ENCODE measurements around the gene ZSCAN22. TPM values are rescaled to one million over a fixed set of nuclear protein-coding genes. Genes with fewer than 3 reads are reported as not detected.

The ZSCAN22 gene
- total and polyA plus RNA-seq, 2 of the 13 experiments (the other 11 are each of a cell fraction or from before 2014, with no cell fraction given): 2.5 to 3.5 TPM

DNA sequence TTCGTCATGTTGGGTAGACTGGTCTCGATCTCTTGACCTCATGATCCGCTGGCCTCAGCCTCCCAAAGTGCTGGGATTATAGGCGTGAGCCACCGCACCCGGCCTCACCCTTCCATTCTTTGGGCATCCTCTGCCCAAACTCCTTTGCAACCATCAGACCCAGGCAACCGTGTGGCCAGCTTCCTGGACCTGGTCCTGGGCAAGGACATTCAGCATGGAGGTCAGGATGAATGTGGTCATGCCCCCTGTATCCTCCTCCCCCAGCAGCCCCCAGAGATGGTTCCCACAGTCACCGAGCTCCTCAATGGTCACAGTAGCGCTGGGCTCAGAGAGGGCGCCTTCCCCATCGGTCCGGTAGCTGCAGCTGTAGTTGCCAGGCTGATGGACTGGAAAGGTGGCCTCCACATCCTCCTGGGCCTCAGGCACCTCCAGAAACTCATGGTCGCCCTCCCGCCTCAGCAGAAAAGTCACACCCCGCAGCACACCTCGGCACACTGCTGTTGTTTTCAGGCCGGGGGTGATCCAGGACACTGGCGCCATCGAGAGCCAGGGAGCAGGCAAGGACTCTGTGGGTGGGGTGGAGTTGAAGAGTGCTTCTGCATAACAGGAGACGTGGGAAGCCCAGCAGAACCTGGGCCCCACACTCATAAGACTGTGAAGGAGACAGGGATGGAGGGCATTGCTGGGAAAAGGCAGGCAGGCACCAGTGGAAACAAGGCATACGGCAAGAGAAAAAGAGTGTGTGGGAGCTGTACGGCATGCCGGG, 25.4 kb downstream of the ZSCAN22 start (continued):
- no peak for TF ChIP-seq NR2C2 (CRISPR knock-in tag; IDR thresholded peaks at IDR 0.05; ENCODE audit: borderline replicate concordance)
- no peak for TF ChIP-seq ZNF337 (CRISPR knock-in tag; IDR thresholded peaks at IDR 0.05; ENCODE audit: borderline replicate concordance, low read depth)
- TF ChIP-seq ZSCAN25 (CRISPR knock-in tag; IDR thresholded peaks at IDR 0.05): no peak
- no peak for TF ChIP-seq HMGA1 (CRISPR knock-in tag; conservative IDR thresholded peaks at IDR 0.05)
- TF ChIP-seq, protein P1, sequence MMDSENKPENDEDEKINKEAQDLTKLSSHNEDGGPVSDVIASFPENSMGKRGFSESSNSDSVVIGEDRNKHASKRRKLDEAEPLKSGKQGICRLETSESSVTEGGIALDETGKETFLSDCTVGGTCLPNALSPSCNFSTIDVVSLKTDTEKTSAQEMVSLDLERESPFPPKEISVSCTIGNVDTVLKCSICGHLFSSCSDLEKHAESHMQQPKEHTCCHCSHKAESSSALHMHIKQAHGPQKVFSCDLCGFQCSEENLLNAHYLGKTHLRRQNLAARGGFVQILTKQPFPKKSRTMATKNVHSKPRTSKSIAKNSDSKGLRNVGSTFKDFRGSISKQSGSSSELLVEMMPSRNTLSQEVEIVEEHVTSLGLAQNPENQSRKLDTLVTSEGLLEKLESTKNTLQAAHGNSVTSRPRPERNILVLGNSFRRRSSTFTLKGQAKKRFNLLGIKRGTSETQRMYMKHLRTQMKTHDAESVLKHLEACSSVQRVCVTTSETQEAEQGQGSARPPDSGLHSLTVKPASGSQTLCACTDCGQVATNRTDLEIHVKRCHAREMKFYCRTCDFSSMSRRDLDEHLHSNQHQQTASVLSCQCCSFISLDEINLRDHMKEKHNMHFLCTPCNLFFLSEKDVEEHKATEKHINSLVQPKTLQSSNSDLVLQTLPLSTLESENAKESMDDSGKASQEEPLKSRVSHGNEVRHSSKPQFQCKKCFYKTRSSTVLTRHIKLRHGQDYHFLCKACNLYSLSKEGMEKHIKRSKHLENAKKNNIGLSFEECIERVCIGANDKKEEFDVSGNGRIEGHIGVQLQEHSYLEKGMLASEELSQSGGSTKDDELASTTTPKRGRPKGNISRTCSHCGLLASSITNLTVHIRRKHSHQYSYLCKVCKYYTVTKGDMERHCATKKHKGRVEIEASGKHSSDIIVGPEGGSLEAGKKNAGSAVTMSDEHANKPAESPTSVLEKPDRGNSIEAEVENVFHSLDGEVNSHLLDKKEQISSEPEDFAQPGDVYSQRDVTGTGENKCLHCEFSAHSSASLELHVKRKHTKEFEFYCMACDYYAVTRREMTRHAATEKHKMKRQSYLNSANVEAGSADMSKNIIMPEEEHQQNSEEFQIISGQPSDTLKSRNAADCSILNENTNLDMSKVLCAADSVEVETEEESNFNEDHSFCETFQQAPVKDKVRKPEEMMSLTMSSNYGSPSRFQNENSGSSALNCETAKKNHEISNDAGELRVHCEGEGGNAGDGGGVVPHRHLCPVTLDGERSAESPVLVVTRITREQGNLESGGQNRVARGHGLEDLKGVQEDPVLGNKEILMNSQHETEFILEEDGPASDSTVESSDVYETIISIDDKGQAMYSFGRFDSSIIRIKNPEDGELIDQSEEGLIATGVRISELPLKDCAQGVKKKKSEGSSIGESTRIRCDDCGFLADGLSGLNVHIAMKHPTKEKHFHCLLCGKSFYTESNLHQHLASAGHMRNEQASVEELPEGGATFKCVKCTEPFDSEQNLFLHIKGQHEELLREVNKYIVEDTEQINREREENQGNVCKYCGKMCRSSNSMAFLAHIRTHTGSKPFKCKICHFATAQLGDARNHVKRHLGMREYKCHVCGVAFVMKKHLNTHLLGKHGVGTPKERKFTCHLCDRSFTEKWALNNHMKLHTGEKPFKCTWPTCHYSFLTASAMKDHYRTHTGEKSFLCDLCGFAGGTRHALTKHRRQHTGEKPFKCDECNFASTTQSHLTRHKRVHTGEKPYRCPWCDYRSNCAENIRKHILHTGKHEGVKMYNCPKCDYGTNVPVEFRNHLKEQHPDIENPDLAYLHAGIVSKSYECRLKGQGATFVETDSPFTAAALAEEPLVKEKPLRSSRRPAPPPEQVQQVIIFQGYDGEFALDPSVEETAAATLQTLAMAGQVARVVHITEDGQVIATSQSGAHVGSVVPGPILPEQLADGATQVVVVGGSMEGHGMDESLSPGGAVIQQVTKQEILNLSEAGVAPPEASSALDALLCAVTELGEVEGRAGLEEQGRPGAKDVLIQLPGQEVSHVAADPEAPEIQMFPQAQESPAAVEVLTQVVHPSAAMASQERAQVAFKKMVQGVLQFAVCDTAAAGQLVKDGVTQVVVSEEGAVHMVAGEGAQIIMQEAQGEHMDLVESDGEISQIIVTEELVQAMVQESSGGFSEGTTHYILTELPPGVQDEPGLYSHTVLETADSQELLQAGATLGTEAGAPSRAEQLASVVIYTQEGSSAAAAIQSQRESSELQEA (CRISPR knock-in tag; IDR thresholded peaks at IDR 0.05; ENCODE audit: not compliant biosample characterization): peak; percentile 28
- TF ChIP-seq CENPT (CRISPR knock-in tag; IDR thresholded peaks at IDR 0.05; ENCODE audit: low read depth): no peak
- peak; percentile 40; the same call in 1 of the 2 replicates for TF ChIP-seq ZBTB38 (CRISPR knock-in tag; IDR thresholded peaks at IDR 0.05)
- no peak for TF ChIP-seq ZFP62 (CRISPR knock-in tag; IDR thresholded peaks at IDR 0.05)
- TF ChIP-seq, protein P2, sequence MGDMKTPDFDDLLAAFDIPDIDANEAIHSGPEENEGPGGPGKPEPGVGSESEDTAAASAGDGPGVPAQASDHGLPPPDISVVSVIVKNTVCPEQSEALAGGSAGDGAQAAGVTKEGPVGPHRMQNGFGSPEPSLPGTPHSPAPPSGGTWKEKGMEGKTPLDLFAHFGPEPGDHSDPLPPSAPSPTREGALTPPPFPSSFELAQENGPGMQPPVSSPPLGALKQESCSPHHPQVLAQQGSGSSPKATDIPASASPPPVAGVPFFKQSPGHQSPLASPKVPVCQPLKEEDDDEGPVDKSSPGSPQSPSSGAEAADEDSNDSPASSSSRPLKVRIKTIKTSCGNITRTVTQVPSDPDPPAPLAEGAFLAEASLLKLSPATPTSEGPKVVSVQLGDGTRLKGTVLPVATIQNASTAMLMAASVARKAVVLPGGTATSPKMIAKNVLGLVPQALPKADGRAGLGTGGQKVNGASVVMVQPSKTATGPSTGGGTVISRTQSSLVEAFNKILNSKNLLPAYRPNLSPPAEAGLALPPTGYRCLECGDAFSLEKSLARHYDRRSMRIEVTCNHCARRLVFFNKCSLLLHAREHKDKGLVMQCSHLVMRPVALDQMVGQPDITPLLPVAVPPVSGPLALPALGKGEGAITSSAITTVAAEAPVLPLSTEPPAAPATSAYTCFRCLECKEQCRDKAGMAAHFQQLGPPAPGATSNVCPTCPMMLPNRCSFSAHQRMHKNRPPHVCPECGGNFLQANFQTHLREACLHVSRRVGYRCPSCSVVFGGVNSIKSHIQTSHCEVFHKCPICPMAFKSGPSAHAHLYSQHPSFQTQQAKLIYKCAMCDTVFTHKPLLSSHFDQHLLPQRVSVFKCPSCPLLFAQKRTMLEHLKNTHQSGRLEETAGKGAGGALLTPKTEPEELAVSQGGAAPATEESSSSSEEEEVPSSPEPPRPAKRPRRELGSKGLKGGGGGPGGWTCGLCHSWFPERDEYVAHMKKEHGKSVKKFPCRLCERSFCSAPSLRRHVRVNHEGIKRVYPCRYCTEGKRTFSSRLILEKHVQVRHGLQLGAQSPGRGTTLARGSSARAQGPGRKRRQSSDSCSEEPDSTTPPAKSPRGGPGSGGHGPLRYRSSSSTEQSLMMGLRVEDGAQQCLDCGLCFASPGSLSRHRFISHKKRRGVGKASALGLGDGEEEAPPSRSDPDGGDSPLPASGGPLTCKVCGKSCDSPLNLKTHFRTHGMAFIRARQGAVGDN (CRISPR knock-in tag; IDR thresholded peaks at IDR 0.05): peak; percentile 9; the same call in 1 of the 2 replicates
- no peak for TF ChIP-seq POLR2A (IDR thresholded peaks at IDR 0.05; ENCODE audit: insufficient read depth in 1 of 2, low read depth in 2 of 2, low read length in 2 of 2)
